GM12892 (cell line): ENCODE results near the gene DOLPP1.

Experiments
- POLR2A ChIP-seq: IDR thresholded peaks from 2 replicates; pipeline ENCODE4 v1.6.1; 2011; ENCODE audit warnings: low read depth, low read length, control low read depth
- POLR2AphosphoS5 ChIP-seq: IDR thresholded peaks from 2 replicates; pipeline ENCODE4 v1.6.1; 2011; ENCODE audit warnings: low read depth, low read length, control low read depth

- peak; percentile 87 for TF ChIP-seq POLR2A
- TF ChIP-seq POLR2AphosphoS5 = peak; percentile 66
These were observed 44.5 kb upstream of the DOLPP1 start, which contains the start of gene MIGA2 for GRCh38 chr9:129036241-129036922.
